ENCODE measurements around the gene EPAS1.

GRCh38 chr2:46416739-46417403, 119.7 kb downstream of the EPAS1 start:
- TF ChIP-seq POLR2A (IDR thresholded peaks at IDR 0.05), result no peak
- TF ChIP-seq CTCF (IDR thresholded peaks at IDR 0.05), result no peak

Measured in testis (tissue), 2 donors.